Smooth muscle cell (in vitro differentiated cells): ENCODE measurements around the gene RABGAP1L. TPM values are rescaled to one million over a fixed set of nuclear protein-coding genes. Genes with fewer than 3 reads are reported as not detected.

Source experiments
- DNase-seq: peaks from one replicate; lab custom pipeline; 2025; ENCODE audit not compliant: unreplicated experiment; lab: John Stamatoyannopoulos, UW
- H2AFZ ChIP-seq: fragments of 200-600 bp; sonication (generic); 2 replicates; pipeline ENCODE4 v1.6.0; 2016; ENCODE audit warnings: antibody characterized with exemption, low read depth, mild to moderate bottlenecking
- H3F3A ChIP-seq: fragments of 200-600 bp; sonication (generic); 2 replicates; pipeline ENCODE4 v1.6.0; 2017; ENCODE audit warnings: antibody characterized with exemption, low read depth
- H3K27ac ChIP-seq: fragments of 200-600 bp; sonication (generic); 2 replicates; pipeline ENCODE4 v1.5.1; 2016; ENCODE audit warnings: low read depth, mild to moderate bottlenecking
- H3K27me3 ChIP-seq: fragments of 200-600 bp; sonication (generic); 2 replicates; pipeline ENCODE4 v1.6.1; 2016; ENCODE audit warnings: low read depth, mild to moderate bottlenecking
- H3K36me3 ChIP-seq: fragments of 200-600 bp; sonication (generic); 2 replicates; pipeline ENCODE4 v1.5.1; 2016; ENCODE audit warnings: low read depth
- H3K4me1 ChIP-seq: fragments of 200-600 bp; sonication (generic); 2 replicates; pipeline ENCODE4 v1.5.1; 2016; ENCODE audit warnings: low read depth
- H3K4me2 ChIP-seq: fragments of 200-600 bp; sonication (generic); 2 replicates; pipeline ENCODE4 v1.6.0; 2016; ENCODE audit warnings: mild to moderate bottlenecking
- H3K4me3 ChIP-seq: fragments of 200-600 bp; sonication (generic); 2 replicates; pipeline ENCODE4 v1.5.1; 2016; ENCODE audit warnings: mild to moderate bottlenecking
- H3K79me2 ChIP-seq: fragments of 200-600 bp; sonication (generic); 2 replicates; pipeline ENCODE4 v1.6.0; 2016; ENCODE audit warnings: low read depth, mild to moderate bottlenecking
- H3K9ac ChIP-seq: fragments of 200-600 bp; sonication (generic); 2 replicates; pipeline ENCODE4 v1.6.0; 2016; ENCODE audit warnings: low read depth
- H3K9me3 ChIP-seq: fragments of 200-600 bp; sonication (generic); replicated peaks from 2 replicates; pipeline ENCODE4 v1.5.1; 2016; ENCODE audit warnings: low read depth
- H4K20me1 ChIP-seq: fragments of 200-600 bp; sonication (generic); 2 replicates; pipeline ENCODE4 v1.6.0; 2016; ENCODE audit warnings: low read depth
- CTCF ChIP-seq: fragments of 200-600 bp; sonication (generic); IDR thresholded peaks from 2 replicates; pipeline ENCODE4 v1.5.1; 2017; ENCODE audit warnings: borderline replicate concordance, mild to moderate bottlenecking, antibody characterized with exemption; ENCODE audit not compliant: insufficient read depth, poor library complexity, severe bottlenecking
- WGBS: methylation state at CpG from one replicate; pipeline ENCODE4 v1.1.7; 2016; ENCODE audit warnings: low lambda C conversion rate; 5-methylcytosine and 5-hydroxymethylcytosine counted together
- polyA plus RNA-seq: library from polyadenylated mRNA; unstranded; fragments of >200 nt; fragmentation: Nextera tagmentation; extraction: Ambion mirVana; gene quantifications from 2 replicates; pipeline ENCODE4 v1.2.1, GENCODE V29; 2016
- total RNA-seq: library from RNA; depleted of rRNA; stranded (reverse); fragments of >200 nt; gene quantifications from 2 replicates; pipeline ENCODE4 v1.2.3, GENCODE V29; 2014

RABGAP1L gene
- total and polyA plus RNA-seq, 2 experiments from 2014 or later, result 4.8 to 24.7 TPM

- Histone ChIP-seq H3K9ac (no peak overlapping the region), H3K79me2 (no peaks in the 10 kb centered on the region), H3K4me2 (peak overlapping the region; percentile 7), H3F3A (no peaks in the 10 kb centered on the region), H3K27ac (no peak overlapping the region), H4K20me1 (no peaks in the 10 kb centered on the region), H3K4me3 (no peak overlapping the region), H3K4me1 (peaks cover 14% of the 10 kb centered on the region), H3K9me3 (no peaks in the 10 kb centered on the region), H3K27me3 (no peaks in the 10 kb centered on the region), H3K36me3 (no peaks in the 10 kb centered on the region), H2AFZ (no peak overlapping the region)
- WGBS, result 80% methylated on average over 4 of the region's 4 CpGs
- no peak for DNase-seq
- no peak for TF ChIP-seq CTCF
These were observed 808.8 kb downstream of the RABGAP1L start for GRCh38 chr1:174967845-174968705.

GRCh38 chr1:174968750-174969244, 809.5 kb downstream of the RABGAP1L start:
- Histone ChIP-seq H3K4me1 (peaks cover 14% of the 10 kb centered on the region), H3K4me2 (peak overlapping the region; percentile 7), H3K9me3 (no peaks in the 10 kb centered on the region), H3F3A (no peaks in the 10 kb centered on the region), H3K27me3 (no peaks in the 10 kb centered on the region), H3K27ac (no peak overlapping the region), H3K79me2 (no peaks in the 10 kb centered on the region), H3K4me3 (no peak overlapping the region), H3K9ac (no peak overlapping the region), H4K20me1 (no peaks in the 10 kb centered on the region), H2AFZ (no peak overlapping the region), H3K36me3 (no peaks in the 10 kb centered on the region)
- TF ChIP-seq CTCF, result no peak
- DNase-seq, result no peak
- WGBS, result 65% methylated on average over 5 of the region's 5 CpGs

GRCh38 chr1:174969977-174970376, 810.7 kb downstream of the RABGAP1L start:
- H3K9ac ChIP-seq, result no peak overlapping the region
- peaks cover 8% of the 10 kb centered on the region for H3K4me1 ChIP-seq
- H3K4me3 ChIP-seq, result no peak overlapping the region
- H3K27me3 ChIP-seq, result no peaks in the 10 kb centered on the region
- no peak overlapping the region for H2AFZ ChIP-seq
- no peaks in the 10 kb centered on the region for H3F3A ChIP-seq
- no peaks in the 10 kb centered on the region for H3K79me2 ChIP-seq
- no peak overlapping the region for H3K27ac ChIP-seq
- H3K9me3 ChIP-seq, result no peaks in the 10 kb centered on the region
- no peak for DNase-seq
- H3K36me3 ChIP-seq, result no peaks in the 10 kb centered on the region
- no peaks in the 10 kb centered on the region for H4K20me1 ChIP-seq
- no peak overlapping the region for H3K4me2 ChIP-seq
- TF ChIP-seq CTCF, result no peak
- WGBS, result 73% methylated on average over 1 of the region's 1 CpG
